Liver (tissue), 9 donors: ENCODE results near the gene YIPF3. TPM values are rescaled to one million over a fixed set of nuclear protein-coding genes. Genes with fewer than 3 reads are reported as not detected.

ENCODE experiments used
- DNase-seq: peaks from one replicate; pipeline ENCODE4 v3.0.0-alpha.2; 2017; ENCODE audit warnings: low spot score
- H3K27ac ChIP-seq, 2 donors: one replicate each; pipeline ENCODE4 v1.7.0; 2013; ENCODE audit warnings: inconsistent platforms in 2 of 2, low read length in 2 of 2, control low read depth in 1 of 2, low read depth in 1 of 2, mild to moderate bottlenecking in 1 of 2
- H3K27me3 ChIP-seq, 4 donors: one replicate each; pipeline versions ENCODE4 v1.6.1 to v1.7.0; 2013; ENCODE audit warnings: low read length in 3 of 4, inconsistent platforms in 1 of 4, mild to moderate bottlenecking in 1 of 4, moderate library complexity in 1 of 4; ENCODE audit not compliant: control insufficient read depth in 4 of 4, insufficient read depth in 4 of 4
- H3K36me3 ChIP-seq, 4 donors: one replicate each; pipeline versions ENCODE4 v1.6.1 to v1.7.0; 2013; ENCODE audit warnings: low read length in 3 of 4, mild to moderate bottlenecking in 3 of 4, low read depth in 1 of 4, moderate library complexity in 1 of 4; ENCODE audit not compliant: control insufficient read depth in 4 of 4, insufficient read depth in 3 of 4
- H3K4me1 ChIP-seq, 4 donors: one replicate each; pipeline versions ENCODE4 v1.6.1 to v1.7.0; 2013; ENCODE audit warnings: low read length in 3 of 4, mild to moderate bottlenecking in 3 of 4, moderate library complexity in 1 of 4; ENCODE audit not compliant: control insufficient read depth in 4 of 4, insufficient read depth in 4 of 4
- H3K4me3 ChIP-seq, 3 donors: one replicate each; pipeline versions ENCODE4 v1.6.1 to v1.7.0; 2013; ENCODE audit warnings: low read length in 3 of 3, control low read depth in 1 of 3, low read depth in 1 of 3, mild to moderate bottlenecking in 1 of 3
- H3K9ac ChIP-seq, 2 donors: one replicate each; pipeline ENCODE4 v1.7.0; 2013; ENCODE audit warnings: low read length in 2 of 2, mild to moderate bottlenecking in 2 of 2, moderate library complexity in 2 of 2, control low read depth in 1 of 2, low read depth in 1 of 2
- H3K9me3 ChIP-seq, 4 donors: one replicate each; pipeline versions ENCODE4 v1.6.1 to v1.7.0; 2013; ENCODE audit warnings: low read length in 3 of 4; ENCODE audit not compliant: control insufficient read depth in 4 of 4
- ATF3 ChIP-seq: IDR thresholded peaks from 2 replicates; pipeline ENCODE4 v1.6.1; 2016; ENCODE audit warnings: antibody characterized with exemption
- CTCF ChIP-seq: fragments of 150-350 bp; IDR thresholded peaks from 2 replicates; pipeline ENCODE4 v1.5.1; 2017; ENCODE audit warnings: improper control_type of control experiment, low read depth, low read length; ENCODE audit not compliant: missing input control
- EGR1 ChIP-seq, 2 donors: IDR thresholded peaks; 2 replicates each; pipeline ENCODE4 v1.6.1; 2016 to 2018; ENCODE audit warnings: antibody characterized with exemption in 2 of 2, low read depth in 2 of 2
- FOXA1 ChIP-seq: IDR thresholded peaks from 2 replicates; pipeline ENCODE4 v1.6.1; 2016; ENCODE audit warnings: antibody characterized with exemption
- FOXA2 ChIP-seq: IDR thresholded peaks from 2 replicates; pipeline ENCODE4 v1.6.1; 2016; ENCODE audit warnings: antibody characterized with exemption
- GABPA ChIP-seq, 2 donors: IDR thresholded peaks in 1 of 2; conservative IDR thresholded peaks in 1 of 2; 2 replicates each; pipeline ENCODE4 v1.6.1; 2016; ENCODE audit warnings: antibody characterized with exemption in 2 of 2, mild to moderate bottlenecking in 1 of 2, moderate library complexity in 1 of 2
- HNF4A ChIP-seq, 2 donors: conservative IDR thresholded peaks; 2 replicates each; pipeline ENCODE4 v1.6.1; 2016; ENCODE audit warnings: antibody characterized with exemption in 2 of 2, mild to moderate bottlenecking in 2 of 2
- HNF4G ChIP-seq: IDR thresholded peaks from 2 replicates; pipeline ENCODE4 v1.6.1; 2016; ENCODE audit warnings: antibody characterized with exemption
- JUND ChIP-seq, 2 donors: IDR thresholded peaks; 2 replicates each; pipeline ENCODE4 v1.6.1; 2016; ENCODE audit warnings: antibody characterized with exemption in 2 of 2
- MAX ChIP-seq: IDR thresholded peaks from 2 replicates; pipeline ENCODE4 v1.6.1; 2016; ENCODE audit warnings: antibody characterized with exemption
- NR2F2 ChIP-seq: IDR thresholded peaks from 2 replicates; pipeline ENCODE4 v1.6.1; 2016; ENCODE audit warnings: antibody characterized with exemption
- RAD21 ChIP-seq, 2 donors: IDR thresholded peaks; 2 replicates each; pipeline ENCODE4 v1.6.1; 2016; ENCODE audit warnings: antibody characterized with exemption in 2 of 2, mild to moderate bottlenecking in 2 of 2
- REST ChIP-seq: IDR thresholded peaks from 2 replicates; pipeline ENCODE4 v1.6.1; 2016; ENCODE audit warnings: antibody characterized with exemption, mild to moderate bottlenecking
- RXRA ChIP-seq, 2 donors: IDR thresholded peaks; 2 replicates each; pipeline ENCODE4 v1.6.1; 2017 to 2018; ENCODE audit warnings: antibody characterized with exemption in 2 of 2, mild to moderate bottlenecking in 1 of 2
- SP1 ChIP-seq: IDR thresholded peaks from 2 replicates; pipeline ENCODE4 v1.6.1; 2018; ENCODE audit warnings: antibody characterized with exemption, mild to moderate bottlenecking
- TAF1 ChIP-seq: conservative IDR thresholded peaks from 2 replicates; pipeline ENCODE4 v1.6.1; 2016; ENCODE audit warnings: antibody characterized with exemption, mild to moderate bottlenecking
- YY1 ChIP-seq: IDR thresholded peaks from 2 replicates; pipeline ENCODE4 v1.6.1; 2016; ENCODE audit warnings: antibody characterized with exemption, mild to moderate bottlenecking
- ZBTB33 ChIP-seq: IDR thresholded peaks from 2 replicates; pipeline ENCODE4 v1.6.1; 2016; ENCODE audit warnings: antibody characterized with exemption
- WGBS: extraction: QIAGEN DNeasy Blood & Tissue Kit; methylation state at CpG from one replicate; pipeline ENCODE4 v1.1.7; 2013; 5-methylcytosine and 5-hydroxymethylcytosine counted together
- polyA plus RNA-seq, 2 donors: library from polyadenylated mRNA; stranded (reverse) in 1 of 2; unstranded in 1 of 2; fragments of 200-250 nt in 1 of 2; fragments of >200 nt in 1 of 2; fragmentation: Nextera tagmentation in 1 of 2; extraction: Ambion mirVana in 1 of 2; gene quantifications; one replicate each; pipeline versions ENCODE4 v1.2.1 to v1.2.3, GENCODE V29; 2013 to 2015
- total RNA-seq, 2 donors: library from RNA; depleted of rRNA; stranded (reverse); fragments of >200 nt; gene quantifications; one replicate each; pipeline ENCODE4 v1.2.3, GENCODE V29; 2014
- donor health status: healthy.
- donor health status: healthy.
- donor health status: healthy.
- donor health status: healthy.
- donor health status: healthy.

YIPF3 gene
- total and polyA plus RNA-seq, 4 donors = 43.8 to 91.9 (median 61.6) TPM

GRCh38 chr6:43506171-43506570 is 10.6 kb downstream of the YIPF3 start:
- Histone ChIP-seq H3K27ac (no peak overlapping the region), H3K36me3 (peaks cover 5 to 37% (median 24%) of the 10 kb centered on the region in 4 donors), H3K9ac (no peak overlapping the region), H3K27me3 (peaks cover 0 to 3% (median 0%) of the 10 kb centered on the region in 4 donors), H3K4me3 (no peak overlapping the region), H3K4me1 (peaks cover 5 to 11% (median 7%) of the 10 kb centered on the region in 4 donors), H3K9me3 (no peaks in the 10 kb centered on the region)
- 89% methylated on average over 3 of the region's 3 CpGs for WGBS
- TF ChIP-seq JUND (IDR thresholded peaks at IDR 0.05) (no peak), ZBTB33 (no peak), HNF4G (no peak), FOXA2 (no peak), REST (no peak), TAF1 (no peak), MAX (no peak), EGR1 (IDR thresholded peaks at IDR 0.05; ENCODE audit: low read depth in 2 of 2) (no peak), RAD21 (IDR thresholded peaks at IDR 0.05) (no peak), ATF3 (no peak), NR2F2 (no peak), FOXA1 (no peak), CTCF (no peak), SP1 (no peak), HNF4A (conservative IDR thresholded peaks at IDR 0.05) (no peak), GABPA (IDR thresholded peaks at IDR 0.05 in 1 of 2, conservative IDR thresholded peaks at IDR 0.05 in 1 of 2) (no peak), YY1 (no peak), RXRA (IDR thresholded peaks at IDR 0.05) (no peak)
- no peak for DNase-seq
